ENCODE measurements around the gene CEACAM21. TPM values are rescaled to one million over a fixed set of nuclear protein-coding genes. Genes with fewer than 3 reads are reported as not detected.

The CEACAM21 gene
- total RNA-seq, 4 donors from 2014 or later: 1.7 to 9.9 (median 2.5) TPM; not detected in 1

- no peaks in the 10 kb centered on the region for H3K9me3 ChIP-seq
- no peak overlapping the region for H3K27ac ChIP-seq
- no peaks in the 10 kb centered on the region for H3K27me3 ChIP-seq
- no peak for DNase-seq
- no peak for TF ChIP-seq CTCF (IDR thresholded peaks at IDR 0.05)
- TF ChIP-seq POLR2A (IDR thresholded peaks at IDR 0.05): no peak
- H3K4me3 ChIP-seq: no peak overlapping the region
- no peaks in the 10 kb centered on the region for H3K36me3 ChIP-seq
- no peaks in the 10 kb centered on the region for H3K4me1 ChIP-seq
Measured at GRCh38 chr19:41621226-41621625, 45.3 kb downstream of the CEACAM21 start.

GRCh38 chr19:41621654-41622053 is 45.7 kb downstream of the CEACAM21 start:
- H3K36me3 ChIP-seq: no peaks in the 10 kb centered on the region
- no peak overlapping the region for H3K27ac ChIP-seq
- no peaks in the 10 kb centered on the region for H3K27me3 ChIP-seq
- TF ChIP-seq POLR2A (IDR thresholded peaks at IDR 0.05): no peak
- TF ChIP-seq CTCF (IDR thresholded peaks at IDR 0.05): no peak
- no peaks in the 10 kb centered on the region for H3K9me3 ChIP-seq
- DNase-seq: no peak
- no peaks in the 10 kb centered on the region for H3K4me1 ChIP-seq
- H3K4me3 ChIP-seq: no peak overlapping the region

GRCh38 chr19:41623360-41623759 is 47.4 kb downstream of the CEACAM21 start:
- TF ChIP-seq CTCF (IDR thresholded peaks at IDR 0.05) (no peak), POLR2A (IDR thresholded peaks at IDR 0.05) (no peak)
- no peak overlapping the region for H3K27ac ChIP-seq

GRCh38 chr19:41624515-41624914 is 48.5 kb downstream of the CEACAM21 start:
- H3K27me3 ChIP-seq: no peaks in the 10 kb centered on the region
- no peak for DNase-seq
- H3K27ac ChIP-seq: no peak overlapping the region
- H3K4me1 ChIP-seq: no peaks in the 10 kb centered on the region
- H3K36me3 ChIP-seq: no peaks in the 10 kb centered on the region
- TF ChIP-seq POLR2A (IDR thresholded peaks at IDR 0.05) (no peak), CTCF (IDR thresholded peaks at IDR 0.05) (no peak)
- no peaks in the 10 kb centered on the region for H3K9me3 ChIP-seq
- H3K4me3 ChIP-seq: no peak overlapping the region

More at GRCh38 chr19:41623360-41623759, 47.4 kb downstream of the CEACAM21 start:
- no peak overlapping the region for H3K4me3 ChIP-seq
- no peaks in the 10 kb centered on the region for H3K27me3 ChIP-seq
- H3K36me3 ChIP-seq: no peaks in the 10 kb centered on the region
- DNase-seq: no peak
- no peaks in the 10 kb centered on the region for H3K4me1 ChIP-seq
- H3K9me3 ChIP-seq: no peaks in the 10 kb centered on the region

- Histone ChIP-seq H3K27me3 (no peaks in the 10 kb centered on the region), H3K4me3 (no peak overlapping the region), H3K27ac (no peak overlapping the region), H3K36me3 (no peaks in the 10 kb centered on the region), H3K9me3 (peaks cover 0 to under 1% (median 0%) of the 10 kb centered on the region in 4 donors), H3K4me1 (no peaks in the 10 kb centered on the region)
- DNase-seq: no peak
- no peak for TF ChIP-seq CTCF (IDR thresholded peaks at IDR 0.05)
Measured at GRCh38 chr19:41624937-41625336, 49.0 kb downstream of the CEACAM21 start.

- TF ChIP-seq POLR2A (IDR thresholded peaks at IDR 0.05) (no peak), CTCF (IDR thresholded peaks at IDR 0.05) (no peak)
- Histone ChIP-seq H3K9me3 (peaks cover 0 to 6% (median 0%) of the 10 kb centered on the region in 4 donors), H3K27ac (no peak overlapping the region), H3K36me3 (no peaks in the 10 kb centered on the region), H3K4me1 (no peaks in the 10 kb centered on the region), H3K4me3 (no peak overlapping the region), H3K27me3 (no peaks in the 10 kb centered on the region)
- DNase-seq: no peak
Measured at GRCh38 chr19:41626278-41626677, 50.3 kb downstream of the CEACAM21 start.

All from Peyer's patch (tissue), 4 donors.